WTC11 (cell line): ENCODE measurements around the gene NCAPG. TPM values are rescaled to one million over a fixed set of nuclear protein-coding genes. Genes with fewer than 3 reads are reported as not detected.

Experiments
- ATAC-seq: fragments of 200-7000 bp; cut with Tn5 transposase; 2 replicates; pipeline ENCODE4 v1.10.0; 2021; ENCODE audit warnings: mild to moderate bottlenecking, moderate library complexity
- CTCF ChIA-PET: fragments of 300-600 bp; sonication (Branson Sonifier 250); formaldehyde crosslinking; loops from one replicate; lab custom pipeline; 2021; ENCODE audit warnings: antibody characterized with exemption; lab: Charles Lee
- POLR2A ChIA-PET: fragments of 350-600 bp; sonication (Branson Sonifier 250); formaldehyde crosslinking; loops from one replicate; lab custom pipeline; 2021; ENCODE audit warnings: antibody characterized with exemption; lab: Charles Lee
- DNase-seq: peaks from one replicate; pipeline ENCODE4 v3.0.0; 2021; ENCODE audit warnings: low spot score
- H3K27ac Mint-ChIP-seq: 2 replicates; pipeline ENCODE4 v1.8.0; 2021; ENCODE audit warnings: mixed read lengths
- H3K27me3 Mint-ChIP-seq: 2 replicates; pipeline ENCODE4 v1.8.0; 2021; ENCODE audit warnings: low read depth, mild to moderate bottlenecking, moderate library complexity, mixed read lengths
- H3K36me3 Mint-ChIP-seq: 2 replicates; pipeline ENCODE4 v1.8.0; 2021; ENCODE audit warnings: mixed read lengths
- H3K4me1 Mint-ChIP-seq: 2 replicates; pipeline ENCODE4 v1.8.0; 2022; ENCODE audit warnings: mixed read lengths
- H3K4me3 Mint-ChIP-seq: 2 replicates; pipeline ENCODE4 v1.8.0; 2021; ENCODE audit warnings: mild to moderate bottlenecking, moderate library complexity, mixed read lengths
- H3K9me3 Mint-ChIP-seq: 2 replicates; pipeline ENCODE4 v1.8.0; 2021; ENCODE audit warnings: mixed read lengths
- AFF4 ChIP-seq: sonication (generic); formaldehyde crosslinking; IDR thresholded peaks from 2 replicates; pipeline ENCODE4 v1.8.1; 2023; ENCODE audit warnings: mild to moderate bottlenecking, missing genetic modification reagents, borderline replicate concordance
- ATF2 ChIP-seq: sonication (generic); formaldehyde crosslinking; IDR thresholded peaks from 2 replicates; pipeline ENCODE4 v1.8.1; 2022; ENCODE audit warnings: low read depth, missing genetic modification reagents, borderline replicate concordance
- ATF3 ChIP-seq: sonication (generic); formaldehyde crosslinking; conservative IDR thresholded peaks from 2 replicates; pipeline ENCODE4 v1.8.1; 2022; ENCODE audit warnings: mild to moderate bottlenecking, missing genetic modification reagents
- CBFB ChIP-seq: sonication (generic); formaldehyde crosslinking; IDR thresholded peaks from 2 replicates; pipeline ENCODE4 v1.8.1; 2022; ENCODE audit warnings: mild to moderate bottlenecking, low read depth, missing genetic modification reagents
- E2F4 ChIP-seq: sonication (generic); formaldehyde crosslinking; IDR thresholded peaks from 2 replicates; pipeline ENCODE4 v1.8.1; 2022; ENCODE audit warnings: low read depth, mild to moderate bottlenecking, moderate library complexity, missing genetic modification reagents, borderline replicate concordance
- FOXK1 ChIP-seq: sonication (generic); formaldehyde crosslinking; IDR thresholded peaks from 2 replicates; pipeline ENCODE4 v1.8.0; 2022; ENCODE audit warnings: mild to moderate bottlenecking, moderate library complexity, missing genetic modification reagents
- FOXP1 ChIP-seq: sonication (generic); formaldehyde crosslinking; IDR thresholded peaks from 2 replicates; pipeline ENCODE4 v1.8.0; 2022; ENCODE audit warnings: missing genetic modification reagents, mild to moderate bottlenecking, moderate library complexity, borderline replicate concordance
- GABPB1 ChIP-seq: sonication (generic); formaldehyde crosslinking; IDR thresholded peaks from 2 replicates; pipeline ENCODE4 v1.8.1; 2023; ENCODE audit warnings: mild to moderate bottlenecking, missing genetic modification reagents
- IRF2 ChIP-seq: sonication (generic); formaldehyde crosslinking; IDR thresholded peaks from 2 replicates; pipeline ENCODE4 v1.8.0; 2022; ENCODE audit warnings: low read depth, missing genetic modification reagents, borderline replicate concordance
- MLX ChIP-seq: sonication (generic); formaldehyde crosslinking; IDR thresholded peaks from 2 replicates; pipeline ENCODE4 v1.8.1; 2023; ENCODE audit warnings: mild to moderate bottlenecking, missing genetic modification reagents, moderate library complexity
- NFATC4 ChIP-seq: fragments of 250-450 bp; sonication (Bioruptor Pico); IDR thresholded peaks from 2 replicates; pipeline ENCODE4 v1.9.0; 2021; ENCODE audit warnings: mild to moderate bottlenecking
- PRRX2 ChIP-seq: fragments of 250-450 bp; sonication (Bioruptor Pico); IDR thresholded peaks from 2 replicates; pipeline ENCODE4 v1.8.0; 2021; ENCODE audit warnings: mild to moderate bottlenecking
- SMAD4 ChIP-seq: sonication (generic); formaldehyde crosslinking; IDR thresholded peaks from 2 replicates; pipeline ENCODE4 v1.8.0; 2022; ENCODE audit warnings: mild to moderate bottlenecking, missing genetic modification reagents
- TCF7 ChIP-seq: sonication (generic); formaldehyde crosslinking; IDR thresholded peaks from 2 replicates; pipeline ENCODE4 v1.8.0; 2022; ENCODE audit warnings: mild to moderate bottlenecking, low read depth, missing genetic modification reagents, moderate library complexity
- TEAD1 ChIP-seq: sonication (generic); formaldehyde crosslinking; IDR thresholded peaks from 2 replicates; pipeline ENCODE4 v1.8.0; 2022; ENCODE audit warnings: mild to moderate bottlenecking, missing genetic modification reagents
- TP53 ChIP-seq: sonication (generic); formaldehyde crosslinking; IDR thresholded peaks from 2 replicates; pipeline ENCODE4 v1.8.1; 2023; ENCODE audit warnings: mild to moderate bottlenecking, missing genetic modification reagents
- ZBTB21 ChIP-seq: sonication (generic); formaldehyde crosslinking; IDR thresholded peaks from 2 replicates; pipeline ENCODE4 v1.8.1; 2023; ENCODE audit warnings: mild to moderate bottlenecking, missing genetic modification reagents, borderline replicate concordance
- ZNF416 ChIP-seq: fragments of 250-450 bp; sonication (Bioruptor Pico); IDR thresholded peaks from 2 replicates; pipeline ENCODE4 v1.9.0; 2021; ENCODE audit warnings: mild to moderate bottlenecking, inconsistent platforms
- ZNF512 ChIP-seq: sonication (generic); formaldehyde crosslinking; IDR thresholded peaks from 2 replicates; pipeline ENCODE4 v1.8.1; 2022; ENCODE audit warnings: missing genetic modification reagents, borderline replicate concordance
- total RNA-seq: library from RNA; stranded (reverse); gene quantifications from 3 replicates; pipeline ENCODE4 v1.2.3, GENCODE V29; 2021

NCAPG gene
- total RNA-seq, 1 experiment from 2014 or later = 61.9 TPM

- H3K36me3 Mint-ChIP-seq = peaks cover 33% of the 10 kb centered on the region
- ATAC-seq = peak; percentile 25
- H3K4me1 Mint-ChIP-seq = peaks cover 38% of the 10 kb centered on the region
- ChIA-PET CTCF (no interaction called here), POLR2A (no interaction called here)
- TF ChIP-seq MLX = 0 out of 2 replicates have a peak, but pooled peaks have one; percentile 9
- no peak for TF ChIP-seq CBFB
- TF ChIP-seq E2F4 (CRISPR knock-in tag) = peak; percentile 67; the same call in 1 of the 2 replicates
- no peak for TF ChIP-seq ATF2
- no peak for TF ChIP-seq ZNF416
- TF ChIP-seq GABPB1 (CRISPR knock-in tag) = no peak
- 0 out of 2 replicates have a peak, but pooled peaks have one; percentile 5 for TF ChIP-seq TP53 (CRISPR knock-in tag)
- peak overlapping the region; percentile 99 for H3K27ac Mint-ChIP-seq
- peak overlapping the region; percentile 97 for H3K4me3 Mint-ChIP-seq
- no peaks in the 10 kb centered on the region for H3K9me3 Mint-ChIP-seq
- DNase-seq = no peak
- H3K27me3 Mint-ChIP-seq = peaks cover 3% of the 10 kb centered on the region; the same call in 1 of the 2 replicates
Measured at GRCh38 chr4:17811078-17811603, 362 bp downstream of the NCAPG start.

GRCh38 chr4:17812125-17812524 lies 1.3 kb downstream of the NCAPG start:
- TF ChIP-seq ATF3 (CRISPR knock-in tag) (no peak), IRF2 (CRISPR knock-in tag) (no peak), ZNF512 (no peak), FOXK1 (CRISPR knock-in tag) (no peak)
- Mint-ChIP-seq H3K4me3 (peak overlapping the region; percentile 97), H3K27ac (peak overlapping the region; percentile 71; the same call in 1 of the 2 replicates), H3K9me3 (no peaks in the 10 kb centered on the region), H3K4me1 (peaks cover 32% of the 10 kb centered on the region), H3K36me3 (peaks cover 38% of the 10 kb centered on the region), H3K27me3 (peaks cover 3% of the 10 kb centered on the region; the same call in 1 of the 2 replicates)
- POLR2A ChIA-PET = no interaction called here
- ATAC-seq (no peak), DNase-seq (no peak)
- CTCF ChIA-PET = no interaction called here

GRCh38 chr4:17812801-17813200 lies 2.0 kb downstream of the NCAPG start:
- POLR2A ChIA-PET = no interaction called here
- Mint-ChIP-seq H3K4me3 (peak overlapping the region; percentile 97), H3K27me3 (peaks cover 3% of the 10 kb centered on the region; the same call in 1 of the 2 replicates), H3K4me1 (peaks cover 25% of the 10 kb centered on the region), H3K36me3 (peaks cover 42% of the 10 kb centered on the region), H3K9me3 (no peaks in the 10 kb centered on the region), H3K27ac (no peak overlapping the region)
- TF ChIP-seq TCF7 (no peak), TEAD1 (CRISPR knock-in tag) (no peak)
- CTCF ChIA-PET = no interaction called here
- ATAC-seq = no peak
- DNase-seq = no peak

GRCh38 chr4:17814140-17814539 lies 3.4 kb downstream of the NCAPG start:
- no peak for DNase-seq
- ChIA-PET POLR2A (no interaction called here), CTCF (no interaction called here)
- Mint-ChIP-seq H3K27ac (no peak overlapping the region), H3K4me3 (no peak overlapping the region), H3K9me3 (no peaks in the 10 kb centered on the region), H3K4me1 (peaks cover 15% of the 10 kb centered on the region), H3K27me3 (peaks cover 3% of the 10 kb centered on the region; the same call in 1 of the 2 replicates), H3K36me3 (peaks cover 40% of the 10 kb centered on the region)
- no peak for ATAC-seq
- TF ChIP-seq NFATC4 (CRISPR knock-in tag) (no peak), SMAD4 (CRISPR knock-in tag) (no peak), PRRX2 (CRISPR knock-in tag) (no peak), ZBTB21 (CRISPR knock-in tag) (no peak), FOXP1 (no peak), AFF4 (CRISPR knock-in tag) (no peak), ATF2 (no peak), CBFB (no peak)
